Mucosa of rectum (tissue), 2 donors: ENCODE results near the gene KLHL33.
"Not testable (repeated sequence)": the region's sequence is repeated elsewhere in the genome, so short reads cannot be mapped to it uniquely, and the experiment has no call there.

Experiments
- H3K27ac ChIP-seq, 2 donors: one replicate each; pipeline ENCODE4 v1.7.0; 2013; ENCODE audit warnings: inconsistent platforms in 2 of 2, low read depth in 2 of 2, low read length in 2 of 2
- H3K27me3 ChIP-seq, 2 donors: one replicate each; pipeline ENCODE4 v1.7.0; 2013; ENCODE audit warnings: low read length in 2 of 2; ENCODE audit not compliant: control insufficient read depth in 2 of 2, insufficient read depth in 2 of 2
- H3K36me3 ChIP-seq, 2 donors: one replicate each; pipeline ENCODE4 v1.7.0; 2013; ENCODE audit warnings: low read length in 2 of 2; ENCODE audit not compliant: control insufficient read depth in 2 of 2, insufficient read depth in 2 of 2
- H3K4me1 ChIP-seq, 2 donors: one replicate each; pipeline ENCODE4 v1.7.0; 2013; ENCODE audit warnings: low read length in 2 of 2, mild to moderate bottlenecking in 1 of 2; ENCODE audit not compliant: control insufficient read depth in 2 of 2, insufficient read depth in 2 of 2
- H3K4me3 ChIP-seq, 2 donors: one replicate each; pipeline ENCODE4 v1.7.0; 2013; ENCODE audit warnings: low read length in 2 of 2
- H3K9ac ChIP-seq, 2 donors: one replicate each; pipeline ENCODE4 v1.7.0; 2013; ENCODE audit warnings: low read length in 2 of 2, low read depth in 1 of 2, mild to moderate bottlenecking in 1 of 2
- H3K9me3 ChIP-seq, 2 donors: one replicate each; pipeline ENCODE4 v1.7.0; 2013; ENCODE audit warnings: low read length in 2 of 2; ENCODE audit not compliant: control insufficient read depth in 2 of 2
- donor health status: healthy.
- donor health status: Normal muscosa, but diverticular disease.

The KLHL33 gene

DNA sequence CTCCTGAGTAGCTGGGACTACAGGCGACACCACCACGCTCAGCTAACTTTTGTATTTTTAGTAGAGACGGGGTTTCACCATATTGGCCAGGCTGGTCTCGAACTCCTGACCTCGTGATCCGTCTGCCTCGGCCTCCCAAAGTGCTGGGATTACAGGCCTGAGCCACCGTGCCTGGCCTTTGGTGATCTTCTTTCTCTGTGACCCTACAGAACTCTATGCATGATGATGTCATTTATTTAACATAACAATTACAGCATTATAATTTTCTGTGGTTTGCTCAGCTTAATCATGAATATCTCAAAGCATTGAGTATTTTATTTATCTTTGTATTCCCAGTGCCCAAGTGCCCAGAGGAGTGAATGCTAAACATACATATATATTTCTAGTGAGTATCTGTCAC is 16.9 kb upstream of the KLHL33 start:
- not testable (repeated sequence) for H3K4me3 ChIP-seq, H3K27ac ChIP-seq
- H3K36me3 ChIP-seq, result peaks cover 39 to 51% of the 10 kb centered on the region in 2 donors

DNA sequence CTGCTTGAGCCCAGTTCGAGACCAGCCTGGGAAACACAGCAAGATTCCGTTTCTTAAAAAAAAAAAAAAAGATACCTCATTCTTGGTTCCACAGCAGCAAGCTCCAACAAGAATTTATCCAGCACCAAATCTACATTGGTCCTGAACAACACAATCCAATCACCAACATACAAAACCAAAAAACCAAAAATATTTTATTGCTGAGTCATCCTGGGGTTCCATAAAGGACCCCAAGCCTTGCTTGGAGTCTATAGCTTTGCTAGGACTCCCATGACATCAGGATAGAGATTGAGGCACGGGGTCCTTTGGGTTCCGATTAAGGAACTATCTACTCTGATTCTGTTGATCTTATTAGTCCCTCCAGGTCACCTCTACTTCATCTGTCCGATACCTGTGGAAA is 10.9 kb upstream of the KLHL33 start:
- peaks cover 47 to 56% of the 10 kb centered on the region in 2 donors for H3K36me3 ChIP-seq
- no peak overlapping the region for H3K27ac ChIP-seq

More for the DNA sequence above, 16.9 kb upstream of the KLHL33 start:
- peaks cover 13 to 19% of the 10 kb centered on the region in 2 donors for H3K4me1 ChIP-seq
- not testable (repeated sequence) for H3K9ac ChIP-seq, H3K27me3 ChIP-seq, H3K9me3 ChIP-seq

DNA sequence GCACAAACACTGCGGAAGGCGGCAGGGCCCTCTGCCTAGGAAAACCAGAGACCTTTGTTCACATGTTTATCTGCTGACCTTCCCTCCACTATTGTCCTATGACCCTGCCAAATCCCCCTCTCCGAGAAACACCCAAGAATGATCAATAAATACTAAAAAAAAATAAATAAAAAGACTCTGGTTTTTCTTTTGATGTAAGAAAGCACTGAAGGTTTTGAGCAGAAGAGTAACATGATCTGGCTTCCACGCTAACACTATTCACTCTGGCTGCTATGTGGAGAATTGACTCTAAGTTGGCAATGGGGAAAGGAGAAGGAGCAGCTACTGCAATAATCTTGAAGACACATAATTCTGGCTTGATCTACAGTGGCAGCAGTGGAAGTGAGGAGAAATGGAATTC is 7.7 kb upstream of the KLHL33 start:
- H3K27me3 ChIP-seq, H3K9me3 ChIP-seq, H3K27ac ChIP-seq, H3K9ac ChIP-seq, H3K4me3 ChIP-seq, H3K4me1 ChIP-seq: not testable (repeated sequence)
- H3K36me3 ChIP-seq, result peaks cover 31% of the 10 kb centered on the region in 2 donors

More for the DNA sequence above, 10.9 kb upstream of the KLHL33 start:
- Histone ChIP-seq H3K4me3 (no peak overlapping the region), H3K9ac (no peak overlapping the region), H3K4me1 (no peaks in the 10 kb centered on the region), H3K9me3 (no peaks in the 10 kb centered on the region), H3K27me3 (no peaks in the 10 kb centered on the region)

GRCh38 chr14:20441461-20441860 is 5.5 kb upstream of the KLHL33 start:
- no peak overlapping the region for H3K27ac ChIP-seq
- H3K9ac ChIP-seq, result no peak overlapping the region

GRCh38 chr14:20440882-20441281 is 4.9 kb upstream of the KLHL33 start:
- no peaks in the 10 kb centered on the region for H3K4me1 ChIP-seq
- no peak overlapping the region for H3K27ac ChIP-seq
- H3K9ac ChIP-seq, result no peak overlapping the region
- no peaks in the 10 kb centered on the region for H3K27me3 ChIP-seq
- no peak overlapping the region for H3K4me3 ChIP-seq
- H3K36me3 ChIP-seq, result peaks cover 4% of the 10 kb centered on the region in 2 donors
- H3K9me3 ChIP-seq, result no peaks in the 10 kb centered on the region

More at GRCh38 chr14:20441461-20441860, 5.5 kb upstream of the KLHL33 start:
- H3K27me3 ChIP-seq, result no peaks in the 10 kb centered on the region
- H3K4me3 ChIP-seq, result no peak overlapping the region
- peaks cover 9 to 10% of the 10 kb centered on the region in 2 donors for H3K36me3 ChIP-seq
- H3K4me1 ChIP-seq, result no peaks in the 10 kb centered on the region
- H3K9me3 ChIP-seq, result no peaks in the 10 kb centered on the region

GRCh38 chr14:20440465-20440864 is 4.5 kb upstream of the KLHL33 start:
- H3K4me1 ChIP-seq, result no peaks in the 10 kb centered on the region
- no peak overlapping the region for H3K27ac ChIP-seq
- H3K27me3 ChIP-seq, result no peaks in the 10 kb centered on the region
- no peaks in the 10 kb centered on the region for H3K36me3 ChIP-seq
- H3K9me3 ChIP-seq, result no peaks in the 10 kb centered on the region
- H3K4me3 ChIP-seq, result no peak overlapping the region
- no peak overlapping the region for H3K9ac ChIP-seq

GRCh38 chr14:20438664-20439063 is 2.7 kb upstream of the KLHL33 start:
- Histone ChIP-seq H3K9ac (no peak overlapping the region), H3K4me1 (no peaks in the 10 kb centered on the region), H3K9me3 (no peaks in the 10 kb centered on the region), H3K27ac (no peak overlapping the region), H3K27me3 (no peaks in the 10 kb centered on the region), H3K4me3 (no peak overlapping the region), H3K36me3 (no peaks in the 10 kb centered on the region)

GRCh38 chr14:20436363-20436755 is 393 bp upstream of the KLHL33 start:
- Histone ChIP-seq H3K4me1 (no peaks in the 10 kb centered on the region), H3K27ac (no peak overlapping the region), H3K9me3 (no peaks in the 10 kb centered on the region), H3K4me3 (no peak overlapping the region), H3K27me3 (no peaks in the 10 kb centered on the region), H3K9ac (no peak overlapping the region), H3K36me3 (no peaks in the 10 kb centered on the region)

DNA sequence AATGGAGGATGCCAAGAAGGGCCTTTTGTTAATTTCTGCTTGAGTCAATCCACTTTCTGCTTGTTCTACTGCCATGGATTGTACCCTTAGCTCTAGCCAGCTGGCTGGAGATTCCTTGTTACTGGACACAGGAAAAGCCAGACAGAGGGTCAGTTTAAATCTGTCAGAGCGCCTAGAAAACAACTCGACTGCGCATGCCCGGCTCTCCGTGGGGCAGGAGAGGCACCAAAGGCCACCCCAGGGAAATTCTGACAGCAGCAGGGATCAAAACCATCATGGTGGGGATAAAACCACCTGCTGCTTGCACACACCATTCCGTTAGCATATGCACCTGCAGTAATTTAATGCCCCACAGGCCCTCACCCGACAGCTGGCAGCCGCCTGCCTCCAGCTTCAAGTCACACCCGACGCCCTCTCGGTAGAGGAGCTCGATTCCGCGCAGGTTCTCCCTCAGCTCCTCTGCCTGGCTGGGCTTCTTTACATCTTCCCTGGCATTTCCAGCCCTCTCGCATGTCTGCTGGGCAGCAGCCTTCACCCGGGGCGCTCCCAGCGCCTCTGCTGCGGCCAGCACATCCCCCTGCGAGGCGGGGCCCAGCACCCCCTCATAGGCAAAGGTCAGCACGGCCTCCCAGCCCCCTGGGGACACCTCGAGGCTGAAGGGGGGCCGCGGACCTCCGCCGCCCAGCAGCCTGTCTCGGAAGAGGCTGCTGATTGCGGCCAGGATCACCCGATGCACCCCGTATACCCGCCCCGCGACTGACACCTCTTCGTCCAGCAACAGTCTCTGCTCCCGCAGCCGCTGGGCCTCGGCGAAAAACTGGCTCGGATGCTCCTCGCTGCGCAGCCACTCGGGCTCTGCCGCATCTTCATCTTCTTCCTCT is 1.0 kb downstream of the KLHL33 start:
- Histone ChIP-seq H3K36me3 (no peaks in the 10 kb centered on the region), H3K27me3 (no peaks in the 10 kb centered on the region), H3K4me1 (peaks cover 6 to 7% of the 10 kb centered on the region in 2 donors), H3K27ac (peak overlapping the region in 1 of 2 donors; percentile 9), H3K9ac (no peak overlapping the region), H3K4me3 (peak overlapping the region in 1 of 2 donors; percentile 31), H3K9me3 (no peaks in the 10 kb centered on the region)

DNA sequence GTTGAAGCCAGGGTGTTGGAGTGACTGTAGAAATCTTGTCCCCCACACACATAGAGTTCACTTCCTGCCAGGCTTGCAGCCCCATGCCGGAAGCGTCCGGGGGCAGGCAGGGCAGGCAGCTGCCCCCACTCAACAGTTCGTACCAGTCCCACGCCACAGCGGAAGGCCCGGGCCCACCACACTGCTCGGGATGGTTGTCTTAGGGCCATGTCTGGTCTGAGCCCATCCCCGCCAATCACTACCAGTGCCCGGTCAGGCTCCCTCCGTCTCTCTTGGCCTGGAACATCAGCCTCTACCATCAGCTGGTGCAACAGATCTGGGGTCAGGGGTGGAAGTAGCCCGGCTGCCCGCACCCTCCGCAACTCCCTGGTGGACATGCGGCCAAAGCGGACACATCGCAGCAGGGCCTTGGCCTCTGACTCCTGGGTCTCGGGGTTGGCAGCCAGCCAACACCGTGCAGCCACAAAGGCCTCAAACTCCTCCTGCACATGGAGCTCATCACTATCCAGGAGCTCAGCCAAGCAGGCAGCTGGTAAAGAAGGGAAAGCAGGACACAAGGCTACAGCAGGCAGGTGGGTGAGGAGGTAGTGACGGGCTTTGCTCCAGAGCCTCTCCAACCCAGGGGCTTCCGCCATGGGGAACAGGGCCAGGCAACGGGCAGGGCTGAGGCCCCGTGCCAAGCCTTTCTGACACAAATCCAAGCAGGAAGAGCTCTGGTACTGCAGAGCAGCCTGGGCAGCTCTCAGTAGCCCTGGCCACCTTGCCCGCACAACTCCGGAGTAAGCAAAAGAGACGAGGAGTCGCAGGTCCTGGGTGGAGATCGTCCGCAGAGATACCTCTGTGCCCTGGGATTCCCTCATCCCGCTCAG is 5.9 kb downstream of the KLHL33 start:
- H3K9ac ChIP-seq, result no peak overlapping the region
- H3K27ac ChIP-seq, result no peak overlapping the region
- H3K36me3 ChIP-seq, result no peaks in the 10 kb centered on the region
- H3K4me1 ChIP-seq, result peaks cover 16 to 25% of the 10 kb centered on the region in 2 donors
- H3K9me3 ChIP-seq, result no peaks in the 10 kb centered on the region
- no peaks in the 10 kb centered on the region for H3K27me3 ChIP-seq
- no peak overlapping the region for H3K4me3 ChIP-seq
